ENCODE data around the gene OR2H1.

DNA sequence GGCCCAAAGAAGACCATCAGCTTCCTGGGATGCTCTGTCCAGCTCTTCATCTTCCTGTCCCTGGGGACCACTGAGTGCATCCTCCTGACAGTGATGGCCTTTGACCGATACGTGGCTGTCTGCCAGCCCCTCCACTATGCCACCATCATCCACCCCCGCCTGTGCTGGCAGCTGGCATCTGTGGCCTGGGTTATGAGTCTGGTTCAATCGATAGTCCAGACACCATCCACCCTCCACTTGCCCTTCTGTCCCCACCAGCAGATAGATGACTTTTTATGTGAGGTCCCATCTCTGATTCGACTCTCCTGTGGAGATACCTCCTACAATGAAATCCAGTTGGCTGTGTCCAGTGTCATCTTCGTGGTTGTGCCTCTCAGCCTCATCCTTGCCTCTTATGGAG lies 5.1 kb downstream of the OR2H1 start:
- no peak for TF ChIP-seq POLR2AphosphoS5 (IDR thresholded peaks at IDR 0.05)
- no peak for TF ChIP-seq CTCF (IDR thresholded peaks at IDR 0.05)
- TF ChIP-seq POLR2A (IDR thresholded peaks at IDR 0.05): no peak
